ENCODE data around the gene CXorf51A.
"Not testable (repeated sequence)": the region's sequence is repeated elsewhere in the genome, so short reads cannot be mapped to it uniquely, and the experiment has no call there.

Gene CXorf51A

DNA sequence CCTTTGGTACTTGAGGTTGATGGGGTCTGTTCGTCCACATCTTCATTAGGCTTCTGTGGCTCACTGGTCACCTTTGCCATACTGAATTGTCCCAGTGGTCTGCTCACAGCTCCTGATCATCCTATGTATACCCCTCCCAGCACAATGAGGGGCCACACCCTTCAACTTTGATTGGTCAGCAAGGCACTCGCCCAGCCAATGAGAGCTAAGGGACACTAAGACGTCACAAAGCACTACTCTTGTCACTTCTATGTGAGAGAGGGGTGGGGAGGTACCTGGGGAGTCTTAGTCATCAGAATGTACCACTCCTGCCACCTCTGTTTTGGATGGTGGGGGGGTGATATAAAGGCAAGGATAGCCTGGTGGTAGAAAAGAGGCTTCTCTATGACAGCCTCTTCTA is at the start of gene CXorf51A:
CXorf51A (minus strand) TSS at position 101 of the 400 bp plus-strand sequence; CDS start at position 80, 21 bp downstream.
- not testable (repeated sequence) for DNase-seq (ENCODE audit: low read depth in 3 of 3, low spot score in 1 of 3)

DNA sequence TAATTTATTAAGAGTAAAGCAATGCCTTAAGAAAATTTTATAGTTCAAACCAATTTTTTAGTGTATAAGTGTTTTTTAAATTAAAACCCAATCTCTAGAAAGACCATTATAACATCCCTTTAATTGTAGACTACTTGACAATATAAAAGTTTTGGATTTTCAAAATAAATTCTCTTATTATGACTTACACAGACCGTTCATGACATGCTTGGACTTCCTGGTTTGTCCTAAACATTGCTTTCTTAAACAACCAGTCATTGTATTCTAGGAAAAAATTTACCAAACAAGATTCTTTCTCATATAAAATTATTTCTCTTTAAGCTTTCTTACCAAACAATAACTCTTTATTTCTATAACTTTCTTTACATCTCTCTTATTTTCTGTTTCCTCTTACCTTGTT is 49.0 kb upstream of the CXorf51A start:
- no peak for DNase-seq (ENCODE audit: low read depth in 3 of 3, low spot score in 1 of 3)

DNA sequence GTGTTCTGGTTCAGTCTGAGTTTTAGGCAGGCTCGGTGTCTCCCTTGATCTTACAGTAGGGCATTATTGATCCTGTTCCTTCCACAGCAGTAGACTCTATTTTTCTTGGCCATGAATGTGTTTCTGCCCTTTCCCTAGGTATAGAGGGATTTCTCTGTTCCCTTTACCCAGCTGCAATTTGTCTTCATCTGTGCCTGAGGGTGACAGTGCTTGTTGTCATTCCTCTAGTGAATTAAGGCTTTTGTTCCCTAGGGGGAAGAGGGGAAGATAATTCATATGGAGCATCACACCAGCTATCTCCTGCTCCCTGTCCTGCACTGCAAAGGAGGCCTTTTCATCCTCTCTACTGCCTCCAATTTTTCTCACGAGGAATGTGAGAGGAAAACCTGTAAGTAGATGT is 39.7 kb upstream of the CXorf51A start:
- DNase-seq (ENCODE audit: low read depth in 3 of 3, low spot score in 1 of 3), result no peak

DNA sequence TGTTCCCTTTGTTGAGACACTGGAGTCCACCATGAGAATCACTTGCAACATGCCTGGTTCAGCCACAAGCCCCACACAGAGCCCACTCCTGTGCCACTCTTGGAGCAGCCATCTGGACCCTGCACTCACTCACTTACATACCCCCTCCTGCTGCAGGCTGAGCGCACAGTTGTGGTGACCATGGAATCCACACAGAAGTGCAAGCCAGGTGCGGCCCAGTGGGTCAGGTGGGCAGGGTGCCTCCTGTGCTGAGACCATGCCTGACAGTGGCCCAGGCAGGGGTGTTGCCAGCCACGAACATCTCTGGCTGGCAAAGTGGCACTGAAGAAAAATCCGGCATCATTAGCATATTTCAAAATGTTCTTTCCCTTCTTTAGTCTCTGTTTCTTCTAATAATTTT is 17.4 kb upstream of the CXorf51A start:
- DNase-seq (ENCODE audit: low read depth in 3 of 3, low spot score in 1 of 3), result no peak

DNA sequence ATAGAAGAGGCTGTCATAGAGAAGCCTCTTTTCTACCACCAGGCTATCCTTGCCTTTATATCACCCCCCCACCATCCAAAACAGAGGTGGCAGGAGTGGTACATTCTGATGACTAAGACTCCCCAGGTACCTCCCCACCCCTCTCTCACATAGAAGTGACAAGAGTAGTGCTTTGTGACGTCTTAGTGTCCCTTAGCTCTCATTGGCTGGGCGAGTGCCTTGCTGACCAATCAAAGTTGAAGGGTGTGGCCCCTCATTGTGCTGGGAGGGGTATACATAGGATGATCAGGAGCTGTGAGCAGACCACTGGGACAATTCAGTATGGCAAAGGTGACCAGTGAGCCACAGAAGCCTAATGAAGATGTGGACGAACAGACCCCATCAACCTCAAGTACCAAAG is 5.1 kb downstream of the CXorf51A start, which contains the start of gene CXorf51B:
CXorf51B (plus strand) TSS at position 301 of the 400 bp plus-strand sequence; CDS start at position 322, 21 bp downstream.
- DNase-seq (ENCODE audit: low read depth in 3 of 3, low spot score in 1 of 3), result not testable (repeated sequence)

All from stimulated activated CD4-positive, alpha-beta T cell treated with anti-CD3 and anti-CD28 coated beads, TNF-alpha, amount 100 ng/mL, for 1 hour (primary cell).